Neutrophil (primary cell): ENCODE data around the gene ARMH2.

ENCODE experiments used
- H3K27ac ChIP-seq: fragments of 200-600 bp; sonication (generic); 2 replicates; pipeline ENCODE4 v1.5.1; 2016; ENCODE audit warnings: mild to moderate bottlenecking, moderate library complexity
- H3K27me3 ChIP-seq: fragments of 200-600 bp; sonication (generic); 2 replicates; pipeline ENCODE4 v1.6.0; 2016; ENCODE audit warnings: mild to moderate bottlenecking
- H3K36me3 ChIP-seq: fragments of 200-600 bp; sonication (generic); 2 replicates; pipeline ENCODE4 v1.5.1; 2017
- H3K4me1 ChIP-seq, 2 experiments: fragments of 200-600 bp in 1 of 2; sonication (generic) in 1 of 2; 1 replicate in 1 of 2; 2 replicates in 1 of 2; pipeline versions ENCODE4 v1.5.1 to v1.6.1; 2013 to 2016; ENCODE audit warnings: low read depth in 1 of 2, low read length in 1 of 2, mild to moderate bottlenecking in 1 of 2, moderate library complexity in 1 of 2; ENCODE audit not compliant: control insufficient read depth in 1 of 2, insufficient read depth in 1 of 2
- H3K4me3 ChIP-seq, 2 experiments: fragments of 200-600 bp in 1 of 2; sonication (generic) in 1 of 2; 1 replicate in 1 of 2; 2 replicates in 1 of 2; pipeline ENCODE4 v1.5.1; 2013 to 2016; ENCODE audit warnings: low read depth in 1 of 2, low read length in 1 of 2, mild to moderate bottlenecking in 1 of 2, moderate library complexity in 1 of 2
- H3K9me3 ChIP-seq: fragments of 200-600 bp; sonication (generic); 2 replicates; pipeline ENCODE4 v1.5.1; 2016
- CTCF ChIP-seq: fragments of 200-600 bp; sonication (generic); IDR thresholded peaks from 2 replicates; pipeline ENCODE4 v1.5.1; 2016; ENCODE audit warnings: antibody characterized with exemption

The ARMH2 gene

GRCh38 chr6:24780206-24780605, 18.5 kb downstream of the ARMH2 start:
- H3K4me1 ChIP-seq = peaks cover 14 to 15% of the 10 kb centered on the region in 2 experiments
- no peaks in the 10 kb centered on the region for H3K27me3 ChIP-seq
- no peak for TF ChIP-seq CTCF
- no peaks in the 10 kb centered on the region for H3K9me3 ChIP-seq
- H3K4me3 ChIP-seq = no peak overlapping the region
- H3K36me3 ChIP-seq = peaks cover 12% of the 10 kb centered on the region
- H3K27ac ChIP-seq = no peak overlapping the region

GRCh38 chr6:24779416-24780016, 19.2 kb downstream of the ARMH2 start:
- H3K36me3 ChIP-seq = peaks cover 5% of the 10 kb centered on the region
- H3K4me3 ChIP-seq = no peak overlapping the region
- H3K27me3 ChIP-seq = no peaks in the 10 kb centered on the region
- H3K27ac ChIP-seq = peak overlapping the region; percentile 12
- peaks cover 14 to 16% of the 10 kb centered on the region in 2 experiments for H3K4me1 ChIP-seq
- H3K9me3 ChIP-seq = no peaks in the 10 kb centered on the region
- TF ChIP-seq CTCF = no peak

- Histone ChIP-seq H3K27ac (no peak overlapping the region), H3K4me1 (peaks cover 20 to 21% of the 10 kb centered on the region in 2 experiments), H3K27me3 (no peaks in the 10 kb centered on the region), H3K36me3 (no peaks in the 10 kb centered on the region), H3K4me3 (no peak overlapping the region), H3K9me3 (no peaks in the 10 kb centered on the region)
- TF ChIP-seq CTCF = no peak
These were observed 19.8 kb downstream of the ARMH2 start for GRCh38 chr6:24778878-24779277.

GRCh38 chr6:24778121-24778520, 20.6 kb downstream of the ARMH2 start:
- no peaks in the 10 kb centered on the region for H3K9me3 ChIP-seq
- H3K4me1 ChIP-seq = peaks cover 21% of the 10 kb centered on the region in 2 experiments
- no peak for TF ChIP-seq CTCF
- no peak overlapping the region for H3K4me3 ChIP-seq
- no peaks in the 10 kb centered on the region for H3K27me3 ChIP-seq
- H3K36me3 ChIP-seq = no peaks in the 10 kb centered on the region
- no peak overlapping the region for H3K27ac ChIP-seq

GRCh38 chr6:24777227-24777626, 21.5 kb downstream of the ARMH2 start:
- Histone ChIP-seq H3K4me1 (peaks cover 21% of the 10 kb centered on the region in 2 experiments), H3K27me3 (no peaks in the 10 kb centered on the region), H3K4me3 (no peak overlapping the region), H3K36me3 (no peaks in the 10 kb centered on the region), H3K27ac (no peak overlapping the region), H3K9me3 (no peaks in the 10 kb centered on the region)
- TF ChIP-seq CTCF = no peak
